Measurements from ENCODE around the gene BTN3A1.
"Not testable (repeated sequence)": the region's sequence is repeated elsewhere in the genome, so short reads cannot be mapped to it uniquely, and the experiment has no call there.

Gene BTN3A1

DNA sequence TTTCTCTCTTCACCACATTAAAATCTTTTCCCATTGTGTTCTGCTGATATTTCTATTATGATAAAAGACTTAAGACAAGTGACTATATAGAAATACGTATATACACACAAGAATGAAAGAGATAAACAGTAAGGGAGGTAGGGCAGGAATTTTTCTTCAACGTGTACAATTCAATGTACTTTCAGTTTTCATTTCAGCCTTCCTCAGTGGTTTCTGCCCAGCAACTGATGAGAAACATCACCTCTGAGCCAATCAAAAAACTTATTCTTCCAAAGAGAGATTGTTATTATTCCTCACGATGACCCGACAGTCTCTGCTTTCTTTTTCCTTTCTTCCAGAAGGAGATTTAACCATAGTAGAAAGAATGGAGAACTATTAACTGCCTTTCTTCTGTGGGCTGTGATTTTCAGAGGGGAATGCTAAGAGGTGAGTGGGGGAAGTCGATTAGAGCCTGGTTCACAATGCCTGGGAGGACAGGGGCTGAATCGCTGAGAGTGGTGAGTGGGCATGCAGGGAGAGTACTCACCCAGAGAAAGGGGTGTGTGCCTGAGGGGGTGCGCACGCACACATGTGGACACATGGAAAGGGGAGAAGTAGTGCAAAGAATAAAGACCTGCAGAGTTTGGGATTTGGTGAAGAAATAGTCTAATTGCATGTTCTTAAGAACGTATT, at the start of gene BTN3A1:
TSS of gene BTN3A1 (plus strand) at position 289 of the 672 bp plus-strand sequence. CDS start 3,289 bp downstream, outside the sequence.
- DNase-seq (ENCODE audit: low read depth, low spot score) = no peak

DNA sequence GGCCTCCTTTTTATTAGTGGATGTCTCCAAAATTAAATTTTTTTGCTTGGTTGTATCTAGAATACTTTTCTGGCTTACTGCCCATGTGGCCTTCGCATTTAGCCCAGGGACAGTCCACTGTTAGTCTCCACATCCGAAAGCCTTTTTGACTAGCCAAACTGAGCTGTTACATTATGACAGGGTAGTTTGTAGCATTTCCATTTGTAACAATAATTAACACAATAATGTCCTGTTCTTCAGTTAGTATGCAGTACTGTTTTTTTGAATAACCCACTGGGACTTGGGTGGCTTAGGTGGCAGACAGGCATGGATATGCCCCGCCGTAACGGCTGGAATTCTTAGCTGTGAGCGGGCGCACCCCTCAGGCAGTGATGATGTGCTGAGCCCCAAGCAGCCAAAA, 49.8 kb upstream of the BTN3A1 start:
- DNase-seq (ENCODE audit: low read depth, low spot score) = no peak

DNA sequence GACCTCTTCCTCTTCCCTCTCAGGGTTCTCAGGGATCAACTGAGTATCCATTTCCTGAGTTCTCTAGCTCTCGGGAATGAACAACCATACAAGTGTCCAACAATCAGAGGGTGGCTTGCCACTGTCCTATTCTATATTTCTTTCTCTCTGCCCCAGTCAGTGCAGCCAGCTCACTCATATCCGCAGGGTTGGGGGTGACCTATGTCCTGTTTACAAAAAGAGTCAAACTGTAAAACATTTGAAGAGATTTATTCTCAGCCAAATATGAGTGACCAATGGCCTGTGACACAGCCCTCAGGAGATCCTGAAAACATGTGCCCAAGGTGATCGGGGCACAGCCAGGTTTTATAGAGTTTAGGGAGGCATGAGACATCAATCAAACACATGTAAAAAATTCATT, 47.9 kb upstream of the BTN3A1 start:
- no peak for DNase-seq (ENCODE audit: low read depth, low spot score)

DNA sequence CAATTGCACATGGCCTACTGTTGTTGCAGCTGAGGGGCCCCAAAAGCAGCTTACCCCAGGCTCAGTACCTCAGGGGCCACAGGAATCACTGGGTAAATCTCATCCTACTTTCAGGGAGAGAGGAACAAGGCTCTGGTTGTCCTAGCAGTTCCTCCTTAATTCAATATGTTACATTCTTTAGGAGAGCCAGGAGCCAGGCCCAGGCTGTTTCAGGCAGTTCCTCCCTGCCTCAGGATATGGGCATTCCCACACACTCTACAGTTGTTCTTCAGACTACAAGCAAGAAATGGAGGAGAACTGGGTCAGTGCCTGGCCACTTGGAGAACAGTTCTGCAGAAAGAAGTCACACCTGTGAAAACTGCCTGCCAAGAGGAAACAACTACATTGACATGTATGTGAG, 46.7 kb upstream of the BTN3A1 start:
- DNase-seq (ENCODE audit: low read depth, low spot score) = no peak

DNA sequence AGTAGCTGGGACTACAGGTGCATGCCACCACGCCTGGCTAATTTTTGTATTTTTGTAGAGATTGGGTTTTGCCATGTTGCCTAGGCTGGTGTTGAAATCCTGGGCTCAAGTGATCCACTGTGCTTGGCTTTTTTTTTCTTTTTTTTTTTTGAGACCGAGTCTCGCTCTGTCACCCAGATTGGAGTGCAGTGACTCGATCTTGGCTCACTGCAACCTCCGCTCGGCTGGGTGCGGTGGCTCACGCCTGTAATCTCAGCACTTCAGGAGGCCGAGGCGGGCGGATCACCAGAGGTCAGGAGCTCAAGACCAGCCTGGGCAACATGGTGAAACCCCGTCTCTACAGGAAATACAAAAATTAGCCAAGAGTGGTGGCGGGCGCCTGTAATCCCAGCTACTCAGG, 44.5 kb upstream of the BTN3A1 start:
- DNase-seq (ENCODE audit: low read depth, low spot score) = not testable (repeated sequence)

DNA sequence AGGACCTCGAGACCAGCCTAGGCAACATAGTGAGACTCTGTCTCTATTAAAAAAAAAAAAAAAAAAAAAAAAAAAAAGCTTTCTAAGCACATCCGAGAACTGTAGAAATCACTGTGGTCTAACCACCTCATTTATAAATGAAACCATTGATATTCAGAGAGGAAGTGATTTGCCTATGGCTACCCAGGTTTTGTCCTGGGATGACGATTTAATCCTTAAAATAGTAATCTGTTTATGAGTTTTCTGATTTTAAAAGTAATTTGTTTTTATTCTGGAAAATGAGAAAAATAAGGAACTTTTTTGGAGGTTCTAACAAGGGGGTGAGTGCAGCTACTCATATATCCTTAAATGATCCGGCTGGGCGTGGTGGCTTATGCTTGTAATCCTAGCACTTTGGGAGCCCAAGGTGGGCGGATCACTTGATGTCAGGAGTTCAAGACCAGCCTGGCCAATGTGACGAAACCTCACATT, 43.5 kb upstream of the BTN3A1 start:
- DNase-seq (ENCODE audit: low read depth, low spot score) = no peak

DNA sequence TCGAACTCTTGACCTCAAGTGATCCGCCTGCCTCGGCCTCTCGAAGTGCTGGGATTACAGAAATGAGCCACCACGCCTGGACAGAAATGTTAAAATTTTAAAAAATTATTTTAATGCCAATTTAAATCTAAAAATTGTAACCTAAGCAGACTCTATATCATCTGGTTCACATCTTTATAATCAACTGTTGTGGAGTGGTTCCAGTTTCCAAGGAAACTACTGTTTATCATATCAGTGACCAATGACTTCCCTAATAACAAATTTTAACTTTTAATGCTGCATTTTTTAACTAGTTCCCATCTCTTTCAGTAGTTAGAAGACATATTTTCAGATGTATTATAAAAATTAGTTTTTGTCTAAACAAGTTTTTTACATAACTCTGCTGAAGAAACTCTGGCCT, 42.3 kb upstream of the BTN3A1 start:
- no peak for DNase-seq (ENCODE audit: low read depth, low spot score)

DNA sequence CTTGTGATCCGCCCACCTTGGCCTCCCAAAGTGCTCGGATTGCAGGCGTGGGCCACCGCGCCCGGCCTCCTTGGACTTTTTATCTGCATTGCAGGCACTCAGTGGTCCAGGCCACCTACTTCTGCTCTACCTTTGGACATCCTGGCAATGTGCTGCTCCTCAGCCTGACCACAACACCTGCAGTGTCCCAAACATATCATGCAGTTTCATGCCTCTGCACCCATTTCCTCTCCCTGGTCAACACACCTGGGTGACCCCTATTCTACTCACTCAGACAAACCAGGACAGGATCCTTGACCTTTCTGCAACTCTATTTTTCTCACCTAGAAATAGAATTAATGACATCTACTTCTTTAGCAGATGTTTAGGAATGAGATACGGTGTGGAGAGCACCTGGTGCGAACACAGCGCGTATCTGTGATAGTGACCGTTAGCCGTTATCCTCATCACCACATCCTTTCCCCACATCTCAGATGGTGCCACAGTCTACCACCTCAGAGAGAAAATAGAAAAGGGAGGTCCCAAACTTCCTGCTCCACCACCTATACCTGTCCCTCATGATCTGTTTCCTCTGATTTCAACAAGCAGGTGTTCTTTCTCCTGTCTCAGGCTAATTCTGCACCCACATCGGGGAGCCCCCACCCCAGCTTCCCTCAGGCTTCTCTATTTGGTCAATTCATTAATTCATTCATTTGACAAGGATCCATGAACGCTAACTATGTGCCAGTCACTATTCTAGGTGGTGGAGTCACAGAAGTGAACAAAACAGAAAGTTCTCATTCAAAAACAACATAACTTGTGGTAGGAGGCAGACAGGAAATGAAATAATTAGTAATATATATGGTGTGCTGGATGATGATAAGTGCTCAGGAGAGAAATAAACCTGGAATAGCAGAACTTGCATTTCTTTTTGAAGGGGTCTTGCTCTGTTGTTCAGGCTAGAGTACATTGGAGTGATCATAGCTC, 41.3 kb upstream of the BTN3A1 start:
- DNase-seq (ENCODE audit: low read depth, low spot score) = no peak

DNA sequence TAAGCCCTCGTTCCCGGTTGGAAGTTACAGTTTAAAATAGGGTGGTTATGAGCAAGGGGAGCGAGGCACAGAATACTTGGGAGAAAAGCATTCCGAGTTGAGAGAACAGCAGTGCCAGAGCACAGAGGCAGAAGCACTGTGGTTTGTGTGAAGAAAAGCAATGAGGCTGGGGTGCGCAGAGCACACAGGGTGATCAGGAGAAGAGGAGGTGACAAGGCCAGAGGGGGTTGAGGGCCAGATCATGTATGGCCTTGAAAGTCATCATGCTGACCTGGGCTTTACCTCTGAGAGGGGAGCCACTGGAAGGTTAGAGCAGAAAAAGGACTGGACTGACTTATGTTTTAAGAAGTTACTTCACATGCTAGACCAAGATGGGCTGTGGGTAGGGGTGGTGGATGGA, 40.5 kb upstream of the BTN3A1 start:
- DNase-seq (ENCODE audit: low read depth, low spot score) = no peak

DNA sequence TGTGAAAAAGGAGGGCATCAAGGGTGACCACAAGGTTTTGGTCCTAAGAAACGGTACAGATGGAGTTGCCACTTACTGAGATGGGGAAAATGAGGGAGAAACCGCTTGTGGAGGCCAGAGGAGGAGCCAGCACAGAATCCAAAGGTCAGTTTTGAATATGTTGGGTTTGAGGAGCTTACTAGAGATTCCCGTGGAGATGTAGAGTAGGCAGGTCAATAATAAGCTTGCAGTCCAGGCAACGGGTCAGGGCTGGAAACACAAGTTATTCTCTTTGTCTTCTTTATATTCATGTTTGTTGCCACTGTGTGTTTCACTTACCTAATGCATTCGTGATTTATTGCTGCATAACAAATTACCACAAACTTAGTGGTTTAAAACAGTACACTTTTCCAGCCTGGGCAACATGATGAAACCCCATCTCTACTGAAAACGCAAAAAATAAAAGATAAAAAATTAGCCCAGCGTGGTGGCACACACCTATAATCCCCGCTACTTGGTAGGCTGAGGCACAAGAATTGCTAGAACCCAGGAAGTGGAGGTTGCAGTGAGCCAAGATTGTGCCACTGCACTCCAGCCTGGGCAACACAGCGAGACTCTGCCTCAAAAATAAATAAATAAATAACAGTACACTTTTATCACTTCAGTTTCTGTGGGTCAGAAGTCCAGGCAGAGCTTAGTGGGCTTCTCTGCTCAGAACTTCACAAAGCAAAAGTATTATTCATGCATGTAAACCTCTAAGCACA, 39.8 kb upstream of the BTN3A1 start:
- no peak for DNase-seq (ENCODE audit: low read depth, low spot score)

DNA sequence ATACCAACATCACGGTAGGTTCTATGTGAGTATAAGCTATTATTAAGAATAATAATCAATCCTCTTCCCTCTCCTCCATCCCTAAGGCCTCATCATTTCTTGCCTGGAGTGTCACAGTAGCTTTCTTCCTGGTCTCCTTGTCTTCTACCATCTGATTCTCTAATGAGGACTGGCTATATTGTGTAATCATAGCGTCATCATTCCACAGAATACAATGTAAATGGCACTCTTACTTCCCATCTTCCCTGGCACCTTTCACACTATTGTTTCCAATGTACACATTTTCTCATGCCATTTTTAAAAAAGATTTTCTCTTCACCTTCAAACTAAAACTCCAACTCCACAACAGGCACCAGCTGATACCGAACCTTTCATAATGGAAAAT, 39.2 kb upstream of the BTN3A1 start:
- DNase-seq (ENCODE audit: low read depth, low spot score) = no peak

DNA sequence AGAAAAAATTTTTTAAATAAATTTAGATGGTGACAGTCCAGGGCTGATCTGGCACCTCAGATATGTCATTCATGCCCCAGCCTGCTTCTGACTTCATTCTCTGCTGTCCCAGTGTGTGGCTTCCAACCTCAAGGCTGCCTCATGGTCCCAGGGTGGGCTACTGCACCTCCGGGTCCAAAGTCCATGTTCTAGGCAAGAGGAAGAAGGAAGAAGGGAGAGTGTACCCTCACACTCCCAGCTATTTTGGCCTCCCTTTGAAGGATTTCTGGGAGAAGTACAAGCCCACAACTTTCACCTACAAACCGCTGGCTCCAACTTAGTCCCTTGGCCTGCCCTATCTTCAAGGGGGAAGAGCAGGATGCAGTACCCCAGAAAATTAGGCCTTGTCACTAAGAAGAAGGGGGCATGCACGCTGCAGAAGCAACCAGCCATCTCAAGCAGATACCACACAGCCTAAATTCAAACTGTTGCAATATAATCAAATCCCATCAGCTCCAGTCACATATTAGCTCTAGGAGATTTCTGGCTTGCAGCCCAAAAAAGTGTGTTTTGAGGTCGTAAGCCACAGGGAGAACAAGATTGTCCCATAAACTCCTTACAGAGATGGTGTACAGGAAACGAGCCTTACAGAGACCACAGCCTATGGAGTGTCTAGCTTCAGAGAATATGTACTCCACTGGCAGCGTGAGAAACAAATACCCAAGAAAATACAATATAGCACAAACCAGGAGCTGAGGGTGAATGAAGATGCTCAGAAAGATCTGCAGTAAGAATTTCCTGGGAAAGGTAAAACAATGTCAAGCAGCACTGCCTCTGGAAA, 38.0 kb upstream of the BTN3A1 start:
- DNase-seq (ENCODE audit: low read depth, low spot score) = no peak

DNA sequence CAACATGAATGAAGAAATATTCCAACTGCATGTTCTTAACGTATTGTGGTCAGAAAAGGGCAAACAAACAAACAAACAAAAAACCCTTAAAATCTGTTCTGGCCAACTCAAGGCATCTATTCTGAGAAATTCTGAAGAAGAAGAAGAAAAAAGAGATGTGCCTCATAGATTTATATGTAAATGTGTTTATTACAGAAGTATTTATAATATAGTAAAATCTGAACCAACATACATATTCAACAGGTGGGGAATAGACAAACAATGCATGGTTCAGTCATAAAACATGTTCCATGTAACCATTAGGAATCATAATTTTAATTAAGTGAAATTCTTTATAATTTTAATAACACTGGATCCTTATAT, 36.5 kb upstream of the BTN3A1 start:
- DNase-seq (ENCODE audit: low read depth, low spot score) = no peak

DNA sequence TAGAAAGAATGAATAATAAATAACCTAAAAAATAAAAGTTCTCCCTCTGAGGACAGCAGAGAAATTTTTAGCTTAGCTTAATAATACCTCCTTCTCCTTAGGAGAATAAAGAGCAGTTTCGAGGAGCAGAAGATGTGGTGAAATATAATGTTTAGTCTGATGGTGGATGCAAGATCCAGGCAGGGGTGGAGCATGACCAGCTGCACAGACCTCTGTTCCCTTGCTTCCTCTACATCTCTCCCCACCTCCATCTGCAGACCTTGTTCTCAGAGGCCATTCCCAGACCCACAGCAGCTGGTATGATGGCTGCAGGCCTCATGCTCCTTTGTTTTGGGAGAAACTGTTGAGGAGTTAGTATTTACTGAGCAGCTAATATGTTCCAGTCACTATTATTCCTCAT, 35.6 kb upstream of the BTN3A1 start:
- DNase-seq (ENCODE audit: low read depth, low spot score) = no peak

DNA sequence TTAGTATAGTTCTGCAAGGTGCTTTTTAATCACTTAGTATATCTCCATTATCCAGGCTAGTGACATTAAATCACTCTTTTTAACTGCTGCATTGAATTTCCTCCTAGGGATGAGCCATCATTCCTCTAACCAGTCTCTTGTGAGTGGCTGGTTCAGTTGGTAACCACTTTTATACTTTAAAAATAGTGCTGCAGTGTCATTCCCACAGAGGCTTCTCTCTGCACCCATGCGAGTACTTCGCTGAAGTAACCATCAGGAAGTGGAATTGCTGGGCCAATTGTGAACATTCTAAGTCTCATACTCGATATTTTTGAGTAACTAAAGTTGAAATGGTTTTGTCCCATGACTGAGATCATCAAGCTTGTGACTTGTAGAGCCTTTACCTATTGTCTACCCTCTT, 35.0 kb upstream of the BTN3A1 start:
- no peak for DNase-seq (ENCODE audit: low read depth, low spot score)

DNA sequence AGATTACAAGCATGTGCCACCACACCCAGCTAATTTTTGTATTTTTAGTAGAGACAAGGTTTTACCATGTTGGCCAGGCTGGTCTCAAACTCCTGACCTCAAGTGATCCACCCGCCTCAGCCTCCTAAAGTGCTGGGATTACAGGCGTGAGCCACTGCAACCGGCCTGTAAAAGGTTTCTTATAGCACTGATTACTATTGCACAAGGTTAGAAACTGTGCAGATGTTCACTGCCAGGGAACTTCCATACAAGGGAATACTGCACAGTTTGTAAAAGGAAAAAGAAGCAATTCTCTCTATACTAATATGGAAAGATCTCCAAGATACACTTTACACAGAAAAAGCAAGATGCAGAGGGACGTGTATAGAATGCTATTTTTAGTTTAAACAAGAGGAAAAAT, 30.3 kb upstream of the BTN3A1 start:
- not testable (repeated sequence) for DNase-seq (ENCODE audit: low read depth, low spot score)

DNA sequence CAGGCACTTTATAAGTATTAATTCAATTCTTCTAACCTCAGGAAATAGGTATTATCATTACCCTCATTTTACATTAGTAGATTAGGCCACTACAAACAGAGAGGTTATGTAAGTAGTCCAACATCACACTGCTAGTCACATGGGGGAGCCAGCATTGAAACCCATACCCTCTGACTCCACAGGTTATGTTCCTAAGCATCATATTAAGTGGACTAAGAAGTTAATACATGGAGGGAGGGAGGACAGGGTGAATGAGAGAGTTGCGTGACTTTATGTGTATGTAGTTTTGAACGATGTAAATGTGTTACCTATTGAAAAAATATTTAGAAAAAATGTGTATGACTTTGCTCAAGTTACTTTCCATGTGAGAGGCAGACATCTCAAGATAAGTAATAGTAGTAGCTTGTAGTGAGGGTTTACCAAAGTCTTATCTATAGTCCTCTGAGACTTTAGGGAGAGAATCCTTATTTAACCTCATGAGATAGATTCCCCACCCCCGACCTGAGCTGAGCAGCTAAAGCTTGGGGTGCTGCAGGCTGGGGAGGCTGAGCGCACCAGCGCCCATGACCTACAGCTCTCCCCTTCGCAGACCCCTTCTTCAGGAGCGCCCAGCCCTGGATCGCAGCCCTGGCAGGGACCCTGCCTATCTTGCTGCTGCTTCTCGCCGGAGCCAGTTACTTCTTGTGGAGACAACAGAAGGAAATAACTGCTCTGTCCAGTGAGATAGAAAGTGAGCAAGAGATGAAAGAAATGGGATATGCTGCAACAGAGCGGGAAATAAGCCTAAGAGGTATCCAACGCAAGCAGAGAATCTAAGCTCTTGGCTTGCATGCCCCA, 29.5 kb upstream of the BTN3A1 start:
- no peak for DNase-seq (ENCODE audit: low read depth, low spot score)

DNA sequence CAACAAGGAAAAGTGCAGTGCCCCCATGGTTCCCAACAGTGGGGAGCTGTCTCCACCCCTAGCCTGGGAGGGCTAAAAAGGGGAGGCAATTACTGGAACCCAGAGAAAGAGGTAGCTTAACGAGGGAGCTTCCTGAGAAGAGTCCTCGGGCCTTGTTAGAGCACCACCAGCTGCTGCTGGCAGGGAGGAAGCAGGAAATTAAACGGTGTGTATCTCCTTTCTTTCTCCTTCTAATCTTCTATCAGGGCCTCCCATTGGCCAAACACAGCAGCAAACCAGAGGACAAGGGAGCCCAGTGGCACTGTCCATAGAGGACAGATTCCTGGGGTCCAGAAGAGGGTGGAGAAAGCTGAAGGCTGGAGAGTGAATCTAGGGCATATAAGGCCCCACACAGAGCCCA, 26.8 kb upstream of the BTN3A1 start:
- DNase-seq (ENCODE audit: low read depth, low spot score) = no peak

DNA sequence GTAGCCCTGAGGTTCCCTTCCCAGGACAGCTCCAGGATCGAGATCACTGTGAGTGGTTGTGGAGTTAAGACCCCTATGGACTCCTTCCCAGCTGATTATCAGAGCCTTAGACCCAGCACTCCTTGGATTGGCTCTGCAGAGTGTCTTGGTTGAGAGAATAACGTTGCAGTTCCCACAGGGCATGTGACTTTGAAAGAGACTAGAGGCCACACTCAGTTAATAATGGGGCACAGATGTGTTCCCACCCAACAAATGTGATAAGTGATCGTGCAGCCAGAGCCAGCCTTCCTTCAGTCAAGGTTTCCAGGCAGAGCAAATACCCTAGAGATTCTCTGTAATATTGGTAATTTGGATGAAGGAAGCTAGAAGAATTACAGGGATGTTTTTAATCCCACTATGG, 24.4 kb upstream of the BTN3A1 start:
- no peak for DNase-seq (ENCODE audit: low read depth, low spot score)

DNA sequence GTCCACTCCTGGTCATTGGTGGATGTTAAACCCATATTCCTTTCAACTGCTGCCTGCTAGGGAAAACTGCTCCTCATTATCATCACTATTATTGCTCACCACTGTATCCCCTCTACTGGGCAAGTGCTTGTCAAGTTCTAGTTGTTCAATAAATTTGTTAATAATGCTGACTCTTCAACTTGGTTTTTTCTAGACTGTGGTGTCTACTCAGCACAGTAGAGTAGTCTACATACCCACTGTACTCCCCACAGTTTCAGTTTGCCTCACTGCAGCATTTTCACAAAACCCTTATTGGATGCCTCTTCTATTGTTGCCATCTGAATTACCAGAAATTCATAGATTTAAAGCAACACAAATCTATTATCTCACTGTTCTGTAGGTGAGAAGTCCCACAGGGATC, 23.9 kb upstream of the BTN3A1 start:
- DNase-seq (ENCODE audit: low read depth, low spot score) = not testable (repeated sequence)

Data from iPS DF 19.7 (cell line).